MM.1S (cell line): Measurements from ENCODE around the gene YBEY.

ENCODE experiments used
- EZH2 ChIP-seq: fragments of 300-600 bp; sonication (generic); optimal IDR thresholded peaks from 2 replicates; pipeline ENCODE3; 2017; ENCODE audit warnings: low read depth, mild to moderate bottlenecking, antibody characterized with exemption, low read length, mixed read lengths
- EZH2phosphoT487 ChIP-seq: fragments of 300-600 bp; sonication (generic); IDR thresholded peaks from 2 replicates; pipeline ENCODE4 v1.6.1; 2018; ENCODE audit warnings: antibody characterized with exemption, low read length
- TF ChIP-seq, protein P1 (sequence below): fragments of 300-600 bp; sonication (generic); IDR thresholded peaks from 2 replicates; pipeline ENCODE4 v1.5.1; 2016; ENCODE audit warnings: antibody characterized with exemption, low read length, mixed read lengths

DNA sequence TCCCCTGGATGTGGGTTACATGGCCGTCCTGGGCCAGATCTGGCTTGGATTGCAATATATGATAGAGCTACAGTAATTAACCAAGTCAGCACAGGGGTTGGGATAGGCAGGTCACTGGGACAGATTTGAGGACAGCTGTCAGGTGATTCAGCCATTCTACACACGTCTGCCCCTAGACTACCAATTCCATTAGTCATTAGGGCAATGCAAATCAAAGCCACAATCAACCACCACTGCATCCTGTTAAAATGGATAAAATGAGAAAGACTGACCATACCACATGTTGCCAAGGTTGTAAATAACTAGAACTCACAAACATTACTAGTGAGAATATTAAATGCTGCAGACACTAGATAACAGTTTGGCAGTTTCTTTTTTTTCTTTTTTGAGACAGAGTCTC, 21.5 kb downstream of the YBEY start:
- TF ChIP-seq, protein P1, sequence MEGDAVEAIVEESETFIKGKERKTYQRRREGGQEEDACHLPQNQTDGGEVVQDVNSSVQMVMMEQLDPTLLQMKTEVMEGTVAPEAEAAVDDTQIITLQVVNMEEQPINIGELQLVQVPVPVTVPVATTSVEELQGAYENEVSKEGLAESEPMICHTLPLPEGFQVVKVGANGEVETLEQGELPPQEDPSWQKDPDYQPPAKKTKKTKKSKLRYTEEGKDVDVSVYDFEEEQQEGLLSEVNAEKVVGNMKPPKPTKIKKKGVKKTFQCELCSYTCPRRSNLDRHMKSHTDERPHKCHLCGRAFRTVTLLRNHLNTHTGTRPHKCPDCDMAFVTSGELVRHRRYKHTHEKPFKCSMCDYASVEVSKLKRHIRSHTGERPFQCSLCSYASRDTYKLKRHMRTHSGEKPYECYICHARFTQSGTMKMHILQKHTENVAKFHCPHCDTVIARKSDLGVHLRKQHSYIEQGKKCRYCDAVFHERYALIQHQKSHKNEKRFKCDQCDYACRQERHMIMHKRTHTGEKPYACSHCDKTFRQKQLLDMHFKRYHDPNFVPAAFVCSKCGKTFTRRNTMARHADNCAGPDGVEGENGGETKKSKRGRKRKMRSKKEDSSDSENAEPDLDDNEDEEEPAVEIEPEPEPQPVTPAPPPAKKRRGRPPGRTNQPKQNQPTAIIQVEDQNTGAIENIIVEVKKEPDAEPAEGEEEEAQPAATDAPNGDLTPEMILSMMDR = no peak
- no peak for TF ChIP-seq EZH2
- TF ChIP-seq EZH2phosphoT487 = no peak
